CD14-positive monocyte (primary cell): ENCODE results near the gene BCL2L11. TPM values are rescaled to one million over a fixed set of nuclear protein-coding genes. Genes with fewer than 3 reads are reported as not detected.

Experiments
- DNase-seq, 3 donors: peaks; one replicate each; pipeline ENCODE4 v3.0.0-alpha.2; 2011 to 2022
- H2AFZ ChIP-seq: 2 replicates; pipeline ENCODE4 v1.6.0; 2012; ENCODE audit warnings: mild to moderate bottlenecking, low read depth, low read length, inconsistent platforms; ENCODE audit not compliant: insufficient read depth, poor library complexity, severe bottlenecking
- H3K27ac ChIP-seq, 2 donors: 1 replicate in 1 of 2; 2 replicates in 1 of 2; pipeline ENCODE4 v1.5.1; 2012 to 2013; ENCODE audit warnings: low read length in 2 of 2, control low read depth in 1 of 2, inconsistent platforms in 1 of 2, low read depth in 1 of 2, mild to moderate bottlenecking in 1 of 2
- H3K27me3 ChIP-seq, 2 donors: one replicate each; pipeline versions ENCODE4 v1.6.0 to v1.6.1; 2011 to 2013; ENCODE audit warnings: low read length in 2 of 2; ENCODE audit not compliant: control insufficient read depth in 2 of 2, insufficient read depth in 2 of 2
- H3K36me3 ChIP-seq, 2 donors: replicated peaks in 1 of 2; 1 replicate in 1 of 2; 2 replicates in 1 of 2; pipeline versions ENCODE4 v1.5.1 to v1.6.1; 2012 to 2013; ENCODE audit warnings: low read length in 2 of 2, control low read depth in 1 of 2, inconsistent platforms in 1 of 2, mild to moderate bottlenecking in 1 of 2; ENCODE audit not compliant: insufficient read depth in 2 of 2, control insufficient read depth in 1 of 2
- H3K4me1 ChIP-seq, 2 donors: 1 replicate in 1 of 2; 2 replicates in 1 of 2; pipeline versions ENCODE4 v1.5.1 to v1.6.1; 2012 to 2013; ENCODE audit warnings: low read length in 2 of 2, control low read depth in 1 of 2, inconsistent platforms in 1 of 2, mild to moderate bottlenecking in 1 of 2, moderate library complexity in 1 of 2; ENCODE audit not compliant: insufficient read depth in 2 of 2, control insufficient read depth in 1 of 2
- H3K4me2 ChIP-seq: replicated peaks from 2 replicates; pipeline ENCODE3; 2012; ENCODE audit warnings: low read length, moderate library complexity, mild to moderate bottlenecking; ENCODE audit not compliant: poor library complexity, severe bottlenecking; ENCODE audit errors: extremely low read depth
- H3K4me3 ChIP-seq, 3 experiments: fragments of 200-600 bp in 1 of 3; sonication (generic) in 1 of 3; replicated peaks in 1 of 3; 1 replicate in 2 of 3; 2 replicates in 1 of 3; pipeline ENCODE4 v1.5.1; 2011 to 2013; ENCODE audit warnings: low read length in 3 of 3, mild to moderate bottlenecking in 3 of 3, control low read depth in 2 of 3, low read depth in 2 of 3, inconsistent platforms in 1 of 3, moderate library complexity in 1 of 3
- H3K79me2 ChIP-seq: 2 replicates; pipeline ENCODE4 v1.6.0; 2012; ENCODE audit warnings: mild to moderate bottlenecking, control low read depth, inconsistent platforms, low read length, moderate library complexity; ENCODE audit not compliant: insufficient read depth
- H3K9ac ChIP-seq: 2 replicates; pipeline ENCODE4 v1.6.0; 2017; ENCODE audit warnings: low read length, mild to moderate bottlenecking; ENCODE audit not compliant: insufficient read depth, poor library complexity, severe bottlenecking
- H3K9me3 ChIP-seq, 2 donors: replicated peaks in 1 of 2; 1 replicate in 1 of 2; 2 replicates in 1 of 2; pipeline versions ENCODE4 v1.5.1 to v1.6.1; 2012 to 2013; ENCODE audit warnings: low read length in 2 of 2, control low read depth in 1 of 2; ENCODE audit not compliant: control insufficient read depth in 1 of 2, insufficient read depth in 1 of 2
- H4K20me1 ChIP-seq: 2 replicates; pipeline ENCODE4 v1.6.0; 2012; ENCODE audit warnings: mild to moderate bottlenecking, low read length, control low read depth, moderate library complexity; ENCODE audit not compliant: insufficient read depth
- H3K27ac Mint-ChIP-seq, 7 donors: one replicate each; pipeline ENCODE4 v1.8.0; 2020; ENCODE audit warnings: mild to moderate bottlenecking in 7 of 7, mixed read lengths in 7 of 7, moderate library complexity in 6 of 7, inconsistent platforms in 2 of 7
- H3K27me3 Mint-ChIP-seq, 3 donors: one replicate each; pipeline ENCODE4 v1.8.0; 2021 to 2022; ENCODE audit warnings: low read depth in 3 of 3, mild to moderate bottlenecking in 3 of 3, mixed read lengths in 3 of 3, moderate library complexity in 3 of 3, inconsistent platforms in 1 of 3
- H3K36me3 Mint-ChIP-seq, 2 donors: one replicate each; pipeline ENCODE4 v1.8.0; 2020; ENCODE audit warnings: mixed read lengths in 2 of 2, inconsistent platforms in 1 of 2, mild to moderate bottlenecking in 1 of 2
- H3K4me1 Mint-ChIP-seq: one replicate; pipeline ENCODE4 v1.8.0; 2020; ENCODE audit warnings: mild to moderate bottlenecking, mixed read lengths
- H3K4me3 Mint-ChIP-seq, 2 donors: one replicate each; pipeline ENCODE4 v1.8.0; 2020; ENCODE audit warnings: mild to moderate bottlenecking in 2 of 2, mixed read lengths in 2 of 2, moderate library complexity in 1 of 2
- H3K9me3 Mint-ChIP-seq, 7 donors: one replicate each; pipeline ENCODE4 v1.8.0; 2020 to 2022; ENCODE audit warnings: mixed read lengths in 7 of 7, mild to moderate bottlenecking in 6 of 7, moderate library complexity in 6 of 7, inconsistent platforms in 2 of 7
- WGBS: methylation state at CpG from one replicate; pipeline ENCODE4 v1.1.5; 2013; ENCODE audit warnings: missing lambda C conversion rate; ENCODE audit not compliant: insufficient coverage; 5-methylcytosine and 5-hydroxymethylcytosine counted together
- intact Hi-C, 2 donors: fragments of 100-400 bp; cut with micrococcal nuclease; formaldehyde crosslinking; loops; one replicate each; pipeline versions ENCODE4 v1.15.0 to v1.15.1; 2023
- polyA plus RNA-seq, 3 donors: library from polyadenylated mRNA; depleted of rRNA in 1 of 3; unstranded in 2 of 3; stranded (reverse) in 1 of 3; fragments of 300-500 nt in 2 of 3; fragments of >200 nt in 1 of 3; fragmentation: Illumina TruSeq in 2 of 3; gene quantifications; 1 replicate in 2 of 3; 2 replicates in 1 of 3; pipeline ENCODE4 v1.2.3, GENCODE V29; 2012 to 2021
- TF ChIP-seq, protein P1 (sequence below): fragments of 200-600 bp; IDR thresholded peaks from one replicate; pipeline ENCODE4 v1.8.0; 2022; ENCODE audit warnings: antibody characterized with exemption, mild to moderate bottlenecking

BCL2L11 gene
- polyA plus RNA-seq, 3 donors = 8.8 to 27.6 (median 20.4) TPM

DNA sequence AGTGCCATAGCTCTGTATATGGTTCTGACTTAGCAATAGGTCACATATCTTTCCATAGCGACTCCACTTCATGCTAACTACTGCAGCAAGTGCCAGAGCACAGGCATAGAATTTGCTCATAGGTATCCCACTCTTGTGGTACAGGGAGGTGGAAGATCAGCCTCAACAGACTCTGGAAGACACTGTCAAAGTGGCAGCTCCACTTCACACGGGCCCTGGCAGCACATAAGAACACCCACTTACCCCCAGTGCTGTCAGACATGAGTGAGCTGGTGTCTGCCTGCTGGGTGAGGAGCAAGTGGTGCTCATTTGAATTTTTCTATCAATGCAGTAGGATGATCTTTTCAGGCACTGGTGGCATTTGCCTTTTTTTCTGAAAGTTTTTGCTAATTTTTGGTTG, 48.6 kb downstream of the BCL2L11 start:
- H3K79me2 ChIP-seq = no peaks in the 10 kb centered on the region
- H3K4me2 ChIP-seq = no peak overlapping the region
- WGBS = no CpG with 5 or more reads among the region's 2 CpGs
- peaks cover 14% of the 10 kb centered on the region for H4K20me1 ChIP-seq
- Mint-ChIP-seq H3K27ac (no peak overlapping the region), H3K36me3 (peaks cover 36 to 39% of the 10 kb centered on the region in 2 donors), H3K9me3 (peaks cover 0 to 2% (median 0%) of the 10 kb centered on the region in 7 donors), H3K4me3 (peak overlapping the region in 1 of 2 donors; percentile 18), H3K4me1 (no peaks in the 10 kb centered on the region), H3K27me3 (peaks cover 15 to 21% (median 17%) of the 10 kb centered on the region in 3 donors)
- no peaks in the 10 kb centered on the region for H3K27me3 ChIP-seq
- no peak overlapping the region for H2AFZ ChIP-seq
- no peaks in the 10 kb centered on the region for H3K9me3 ChIP-seq
- no peak for DNase-seq
- H3K9ac ChIP-seq = no peak overlapping the region
- TF ChIP-seq, protein P1, sequence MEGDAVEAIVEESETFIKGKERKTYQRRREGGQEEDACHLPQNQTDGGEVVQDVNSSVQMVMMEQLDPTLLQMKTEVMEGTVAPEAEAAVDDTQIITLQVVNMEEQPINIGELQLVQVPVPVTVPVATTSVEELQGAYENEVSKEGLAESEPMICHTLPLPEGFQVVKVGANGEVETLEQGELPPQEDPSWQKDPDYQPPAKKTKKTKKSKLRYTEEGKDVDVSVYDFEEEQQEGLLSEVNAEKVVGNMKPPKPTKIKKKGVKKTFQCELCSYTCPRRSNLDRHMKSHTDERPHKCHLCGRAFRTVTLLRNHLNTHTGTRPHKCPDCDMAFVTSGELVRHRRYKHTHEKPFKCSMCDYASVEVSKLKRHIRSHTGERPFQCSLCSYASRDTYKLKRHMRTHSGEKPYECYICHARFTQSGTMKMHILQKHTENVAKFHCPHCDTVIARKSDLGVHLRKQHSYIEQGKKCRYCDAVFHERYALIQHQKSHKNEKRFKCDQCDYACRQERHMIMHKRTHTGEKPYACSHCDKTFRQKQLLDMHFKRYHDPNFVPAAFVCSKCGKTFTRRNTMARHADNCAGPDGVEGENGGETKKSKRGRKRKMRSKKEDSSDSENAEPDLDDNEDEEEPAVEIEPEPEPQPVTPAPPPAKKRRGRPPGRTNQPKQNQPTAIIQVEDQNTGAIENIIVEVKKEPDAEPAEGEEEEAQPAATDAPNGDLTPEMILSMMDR = no peak
- H3K4me1 ChIP-seq = no peaks in the 10 kb centered on the region
- intact Hi-C loops = no loop called here
- no peak overlapping the region for H3K27ac ChIP-seq
- H3K36me3 ChIP-seq = peaks cover 32 to 37% of the 10 kb centered on the region in 2 donors
- H3K4me3 ChIP-seq = no peak overlapping the region

DNA sequence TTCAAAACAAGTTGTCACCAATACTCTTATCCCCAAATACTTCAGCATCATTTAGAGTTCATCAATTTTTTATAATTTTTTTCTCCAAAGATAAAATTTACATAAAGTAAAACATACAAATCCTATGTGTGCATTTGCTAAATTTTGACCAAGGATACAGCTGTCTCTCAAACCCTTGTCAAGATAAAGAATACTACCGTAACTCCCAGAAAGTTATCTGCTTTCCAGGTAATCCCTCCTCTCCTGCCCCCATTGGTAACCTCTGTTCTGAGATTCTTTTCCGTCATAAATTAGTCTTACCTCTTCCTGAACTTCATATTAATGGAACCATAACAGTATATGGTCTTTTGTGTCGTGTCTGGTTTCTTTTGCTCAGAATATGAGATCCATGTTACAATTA, 49.2 kb downstream of the BCL2L11 start:
- Histone ChIP-seq H3K36me3 (peaks cover 26 to 30% of the 10 kb centered on the region in 2 donors), H3K27ac (no peak overlapping the region), H3K4me3 (no peak overlapping the region), H3K9ac (no peak overlapping the region), H3K4me1 (no peaks in the 10 kb centered on the region), H3K27me3 (no peaks in the 10 kb centered on the region), H3K9me3 (no peaks in the 10 kb centered on the region), H4K20me1 (peaks cover 12% of the 10 kb centered on the region), H3K4me2 (no peak overlapping the region), H2AFZ (no peak overlapping the region), H3K79me2 (no peaks in the 10 kb centered on the region)
- Mint-ChIP-seq H3K27ac (no peak overlapping the region), H3K4me1 (no peaks in the 10 kb centered on the region), H3K4me3 (peak overlapping the region in 1 of 2 donors; percentile 39), H3K9me3 (peaks cover 0 to 2% (median 0%) of the 10 kb centered on the region in 7 donors), H3K36me3 (peaks cover 29 to 32% of the 10 kb centered on the region in 2 donors), H3K27me3 (peaks cover 17 to 24% (median 18%) of the 10 kb centered on the region in 3 donors)
- 100% methylated on average over 1 of the region's 3 CpGs for WGBS
- intact Hi-C loops = no loop called here
- DNase-seq = no peak
- TF ChIP-seq, protein P1 = no peak
